Stimulated activated CD4-positive, alpha-beta T cell treated with anti-CD3 and anti-CD28 coated beads, Interleukin-1b, Interleukin-23, amount 100 ng/mL, for 24 hours (primary cell): ENCODE results near the gene TBPL1.
"Not testable (repeated sequence)": the region's sequence is repeated elsewhere in the genome, so short reads cannot be mapped to it uniquely, and the experiment has no call there.

Source experiments
- DNase-seq, 4 experiments: peaks; one replicate each; pipeline ENCODE4 v3.0.0-alpha.2; 2020; ENCODE audit warnings: low read depth in 4 of 4, low spot score in 1 of 4

TBPL1 gene

GRCh38 chr6:133952815-133953633, at the start of gene TBPL1:
TBPL1 (plus strand) TSS chr6:133953224; CDS start chr6:133980126, 26,902 bp downstream.
- peak; percentile 78 to 94 (median 85) for DNase-seq

GRCh38 chr6:133903855-133904254, 49.2 kb upstream of the TBPL1 start:
- no peak for DNase-seq

GRCh38 chr6:133906050-133906449, 47.0 kb upstream of the TBPL1 start:
- no peak for DNase-seq

GRCh38 chr6:133916650-133917151, 36.3 kb upstream of the TBPL1 start:
- peak; percentile 53 to 75 (median 70) for DNase-seq

GRCh38 chr6:133917781-133918180, 35.2 kb upstream of the TBPL1 start:
- no peak for DNase-seq

- DNase-seq, result no peak
These were observed 34.7 kb upstream of the TBPL1 start for GRCh38 chr6:133918208-133918930.

GRCh38 chr6:133919362-133919761, 33.7 kb upstream of the TBPL1 start:
- no peak for DNase-seq

- DNase-seq, result peak; percentile 19 to 65 (median 51)
These were observed 31.7 kb upstream of the TBPL1 start for GRCh38 chr6:133921249-133921859.

GRCh38 chr6:133923938-133924593, 29.0 kb upstream of the TBPL1 start:
- peak; percentile 6 to 21 (median 14) for DNase-seq

GRCh38 chr6:133931221-133931620, 21.8 kb upstream of the TBPL1 start:
- not testable (repeated sequence) for DNase-seq

GRCh38 chr6:133936352-133936751, 16.7 kb upstream of the TBPL1 start:
- not testable (repeated sequence) for DNase-seq

GRCh38 chr6:133937909-133938308, 15.1 kb upstream of the TBPL1 start:
- DNase-seq, result no peak

- no peak for DNase-seq
These were observed 14.5 kb upstream of the TBPL1 start for GRCh38 chr6:133938533-133938932.

GRCh38 chr6:133939778-133940667, 13.0 kb upstream of the TBPL1 start:
- no peak for DNase-seq

- no peak for DNase-seq
These were observed 7.9 kb upstream of the TBPL1 start for GRCh38 chr6:133945158-133945557.

GRCh38 chr6:133947302-133947900, 5.6 kb upstream of the TBPL1 start:
- DNase-seq, result no peak

GRCh38 chr6:133948472-133948871, 4.6 kb upstream of the TBPL1 start:
- DNase-seq, result no peak

GRCh38 chr6:133951227-133951626, 1.8 kb upstream of the TBPL1 start:
- no peak for DNase-seq
